IgD-negative memory B cell (primary cell): ENCODE measurements around the gene C5orf58. TPM values are rescaled to one million over a fixed set of nuclear protein-coding genes. Genes with fewer than 3 reads are reported as not detected.

Experiments
- H3K27ac Mint-ChIP-seq, 3 donors: one replicate each; pipeline ENCODE4 v1.8.0; 2020 to 2022; ENCODE audit warnings: mild to moderate bottlenecking in 3 of 3, mixed read lengths in 3 of 3, moderate library complexity in 1 of 3
- H3K27me3 Mint-ChIP-seq: one replicate; pipeline ENCODE4 v1.8.0; 2021; ENCODE audit warnings: mixed read lengths
- H3K36me3 Mint-ChIP-seq: one replicate; pipeline ENCODE4 v1.8.0; 2020; ENCODE audit warnings: mild to moderate bottlenecking, mixed read lengths
- H3K4me1 Mint-ChIP-seq, 3 donors: one replicate each; pipeline ENCODE4 v1.8.0; 2020 to 2022; ENCODE audit warnings: mixed read lengths in 3 of 3, mild to moderate bottlenecking in 1 of 3
- H3K4me3 Mint-ChIP-seq, 4 donors: one replicate each; pipeline ENCODE4 v1.8.0; 2020 to 2022; ENCODE audit warnings: mild to moderate bottlenecking in 4 of 4, mixed read lengths in 4 of 4, moderate library complexity in 3 of 4
- H3K9me3 Mint-ChIP-seq, 3 donors: one replicate each; pipeline ENCODE4 v1.8.0; 2020 to 2021; ENCODE audit warnings: mixed read lengths in 3 of 3, mild to moderate bottlenecking in 1 of 3
- polyA plus RNA-seq: library from polyadenylated mRNA; unstranded; fragments of 300-500 nt; fragmentation: Illumina TruSeq; gene quantifications from one replicate; pipeline ENCODE4 v1.2.3, GENCODE V29; 2021

The C5orf58 gene
- polyA plus RNA-seq, 1 donor from 2014 or later, result not detected

DNA sequence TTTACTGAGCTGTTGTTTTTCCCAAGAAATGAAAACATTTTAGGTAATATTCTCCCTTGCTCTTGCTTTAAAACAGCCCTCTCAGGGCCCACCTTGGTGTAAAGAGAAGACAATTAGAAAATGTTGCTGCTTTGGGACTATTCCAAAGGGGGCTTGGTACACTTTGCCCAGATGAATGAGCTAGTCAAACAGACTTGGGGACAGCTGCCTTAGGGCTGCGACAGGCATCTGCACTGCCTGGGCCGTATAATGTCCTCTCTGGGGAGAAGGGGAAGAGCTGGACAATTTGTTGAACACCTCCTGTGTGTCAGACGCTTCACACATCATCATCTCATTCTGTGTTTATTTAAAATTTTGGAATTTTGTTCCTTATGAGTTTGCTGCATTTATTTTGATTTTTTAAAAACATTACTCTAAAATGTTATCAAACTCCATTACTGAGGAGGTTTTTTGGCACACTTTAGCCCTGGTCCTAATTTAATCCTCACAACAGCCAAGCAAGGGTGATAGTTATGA lies 28.8 kb downstream of the C5orf58 start:
- H3K27ac Mint-ChIP-seq, result peak overlapping the region in 1 of 3 donors; percentile 39
- peaks cover 0 to 1% (median under 1%) of the 10 kb centered on the region in 3 donors for H3K4me1 Mint-ChIP-seq
- H3K36me3 Mint-ChIP-seq, result peaks cover 10% of the 10 kb centered on the region
- no peaks in the 10 kb centered on the region for H3K27me3 Mint-ChIP-seq
- H3K4me3 Mint-ChIP-seq, result no peak overlapping the region
- no peaks in the 10 kb centered on the region for H3K9me3 Mint-ChIP-seq

DNA sequence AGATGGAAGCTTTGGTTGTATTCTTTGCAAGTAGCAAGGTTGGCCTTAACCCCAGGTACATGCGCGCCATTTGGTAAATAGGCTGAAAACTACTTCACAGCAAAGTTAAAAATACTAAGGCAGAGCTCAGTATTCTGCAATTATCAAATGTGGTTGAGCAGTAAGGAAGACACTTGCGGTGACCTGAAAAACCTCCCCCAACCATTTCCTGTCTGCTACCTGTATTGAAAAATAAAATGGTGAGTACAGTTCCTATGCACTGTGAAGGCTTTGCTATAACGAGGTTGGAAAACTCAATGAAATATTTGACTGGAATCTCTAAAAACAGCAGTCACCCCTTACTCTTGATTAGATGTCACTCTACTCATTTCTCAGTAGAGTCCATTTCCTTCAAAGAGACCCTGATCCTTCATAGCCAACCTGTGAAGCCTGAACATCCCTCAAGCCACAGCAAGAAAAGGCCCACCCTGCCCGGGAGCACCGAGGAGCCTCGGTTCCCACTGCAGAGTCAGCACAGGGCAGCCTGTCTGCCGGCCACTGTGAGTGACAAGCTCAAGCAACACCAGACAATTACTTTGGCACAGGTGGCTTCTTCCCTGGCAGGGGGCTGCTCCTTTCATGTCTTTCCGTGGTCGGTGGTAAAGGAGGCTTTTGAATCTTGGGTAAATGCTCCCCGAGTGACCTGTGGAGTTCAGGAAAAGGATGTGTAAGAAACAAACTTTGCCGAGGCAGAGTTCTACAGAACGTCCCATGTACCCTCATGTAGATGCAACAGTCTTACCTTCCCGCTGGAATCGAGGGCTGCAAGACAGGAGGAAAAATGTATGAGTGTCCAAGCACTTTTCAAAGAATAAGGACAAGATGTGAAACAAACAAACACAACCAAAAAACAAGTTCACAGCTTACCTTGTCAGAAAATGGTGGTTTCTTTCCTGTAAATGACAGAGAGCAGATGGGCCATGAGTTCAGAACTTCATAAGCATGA lies 29.6 kb downstream of the C5orf58 start:
- H3K4me3 Mint-ChIP-seq, result peak overlapping the region in 2 of 4 donors; percentile 3 to 11
- H3K27ac Mint-ChIP-seq, result peak overlapping the region in 2 of 3 donors; percentile 39 to 88
- no peaks in the 10 kb centered on the region for H3K9me3 Mint-ChIP-seq
- peaks cover 1% of the 10 kb centered on the region for H3K27me3 Mint-ChIP-seq
- peaks cover 8% of the 10 kb centered on the region for H3K36me3 Mint-ChIP-seq
- H3K4me1 Mint-ChIP-seq, result peaks cover 0 to 3% (median 1%) of the 10 kb centered on the region in 3 donors

DNA sequence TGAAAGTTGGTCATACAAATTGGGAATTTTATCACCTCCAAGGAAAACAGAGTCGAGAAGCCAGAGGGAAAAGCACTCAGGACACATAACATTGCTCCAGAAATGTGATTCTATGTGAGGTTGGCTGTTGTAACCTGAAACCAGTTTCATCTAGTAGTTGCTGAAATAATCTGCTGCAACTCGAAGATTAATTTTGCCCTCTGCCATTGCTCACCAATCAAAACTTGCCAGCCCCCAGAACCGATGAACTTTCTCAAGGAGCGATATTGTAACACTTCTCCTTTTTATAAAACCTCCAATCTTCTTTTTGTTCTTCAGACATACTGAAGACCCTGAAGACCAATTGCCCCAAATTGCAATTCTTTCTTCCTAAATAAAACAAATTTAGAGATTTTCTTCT lies 31.1 kb downstream of the C5orf58 start:
- Mint-ChIP-seq H3K27ac (no peak overlapping the region), H3K27me3 (peaks cover 1% of the 10 kb centered on the region), H3K4me1 (peaks cover 11 to 14% (median 12%) of the 10 kb centered on the region in 3 donors), H3K4me3 (no peak overlapping the region), H3K36me3 (peaks cover 4% of the 10 kb centered on the region), H3K9me3 (no peaks in the 10 kb centered on the region)

DNA sequence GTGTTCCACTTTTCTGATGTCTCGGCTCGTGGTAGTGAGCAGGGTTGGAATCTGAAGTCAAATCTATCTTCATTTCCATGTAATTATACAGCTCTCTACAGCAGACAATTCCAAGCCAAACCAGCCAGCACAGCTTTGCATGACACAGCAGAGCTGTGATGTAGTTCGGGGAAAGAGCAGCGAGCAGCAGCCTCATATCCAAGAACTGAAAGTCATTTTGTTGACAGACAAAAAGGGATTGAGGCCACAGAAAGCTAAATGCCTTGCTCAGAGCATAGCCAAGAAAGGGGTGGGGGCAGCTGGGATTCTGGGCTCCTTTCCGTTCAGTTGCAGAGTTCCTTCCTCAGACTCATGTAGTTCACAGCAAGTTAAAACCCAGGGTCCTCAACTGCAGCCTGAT lies 32.7 kb downstream of the C5orf58 start:
- Mint-ChIP-seq H3K4me1 (peaks cover 17 to 22% (median 18%) of the 10 kb centered on the region in 3 donors), H3K4me3 (no peak overlapping the region), H3K36me3 (peaks cover 1% of the 10 kb centered on the region), H3K27ac (peak overlapping the region in 1 of 3 donors; percentile 31), H3K9me3 (no peaks in the 10 kb centered on the region), H3K27me3 (peaks cover 1% of the 10 kb centered on the region)

DNA sequence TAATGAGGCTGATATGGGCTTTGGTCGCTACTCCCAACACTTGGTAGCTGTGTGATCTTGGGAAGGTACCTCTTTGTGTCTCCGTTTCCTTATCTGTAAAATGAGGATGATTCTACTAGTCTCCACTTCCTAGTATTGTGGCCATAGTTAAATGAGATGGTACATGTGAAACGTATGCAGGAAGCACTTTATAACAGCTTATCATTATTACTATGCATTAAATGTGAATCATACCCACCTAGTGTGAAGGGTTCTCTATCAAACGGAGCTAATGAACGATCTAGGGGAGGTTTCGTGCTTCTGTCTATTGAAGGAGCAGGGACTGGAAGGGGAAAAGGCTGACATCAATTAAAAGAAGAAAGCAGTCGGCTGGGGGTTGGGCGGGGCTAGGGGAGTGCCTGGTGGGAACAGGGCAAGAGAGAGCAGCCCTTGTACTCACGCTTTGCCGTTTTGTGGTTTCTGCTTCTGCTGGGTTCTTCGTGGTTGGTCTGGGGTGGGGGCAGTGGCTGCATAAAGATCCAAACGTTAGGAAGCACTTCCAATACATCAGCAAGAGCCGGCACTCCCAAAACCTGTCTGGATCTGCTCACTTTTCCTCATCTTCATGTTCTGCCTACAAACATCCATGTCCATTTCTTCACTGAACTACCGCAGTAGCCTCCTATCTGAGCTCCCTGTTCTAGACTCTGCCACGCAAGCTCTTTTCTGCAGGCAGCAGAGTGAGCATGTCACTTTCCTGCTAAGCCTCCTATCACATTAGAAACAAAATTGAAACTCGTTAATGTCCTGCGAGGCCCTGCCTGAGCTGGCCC lies 34.0 kb downstream of the C5orf58 start:
- Mint-ChIP-seq H3K36me3 (peaks cover 1% of the 10 kb centered on the region), H3K4me1 (peaks cover 19 to 23% (median 22%) of the 10 kb centered on the region in 3 donors), H3K27ac (peak overlapping the region in 2 of 3 donors; percentile 72 to 74), H3K27me3 (peaks cover 1% of the 10 kb centered on the region), H3K4me3 (no peak overlapping the region), H3K9me3 (no peaks in the 10 kb centered on the region)

DNA sequence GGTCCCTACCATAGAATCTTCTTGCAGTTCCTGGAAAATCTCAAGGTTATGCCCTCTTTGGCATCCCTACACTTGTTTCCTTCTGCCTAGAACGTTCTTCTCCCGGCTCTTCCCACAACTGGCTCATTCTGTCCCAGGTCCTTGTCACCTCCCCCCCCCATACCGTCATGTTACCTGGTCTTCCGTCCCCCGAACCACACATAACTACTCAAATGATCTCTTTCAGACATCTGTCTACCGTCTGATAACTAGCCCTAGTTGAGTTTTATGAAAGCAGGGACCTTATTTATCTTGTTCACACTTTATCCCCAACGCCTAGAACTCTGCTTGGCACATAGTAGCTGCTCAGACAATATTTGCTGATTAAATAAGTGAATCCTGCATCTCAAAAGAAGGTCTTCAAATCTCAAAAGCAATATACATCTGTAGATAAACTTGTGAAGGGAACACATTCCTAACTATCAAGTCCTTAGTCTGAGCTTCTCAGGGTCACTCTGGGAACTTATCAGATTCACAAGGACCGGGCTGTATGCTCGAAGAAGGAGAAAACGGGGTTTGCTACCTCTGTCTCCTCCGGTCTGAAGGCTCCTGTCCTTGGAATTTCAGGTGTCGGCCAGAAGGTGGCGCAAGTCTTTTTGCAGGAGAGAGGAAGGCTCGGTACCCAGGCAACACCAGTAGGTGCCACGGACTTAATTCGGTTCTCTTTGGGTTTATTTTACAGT lies 34.8 kb downstream of the C5orf58 start:
- Mint-ChIP-seq H3K27me3 (peaks cover 1% of the 10 kb centered on the region), H3K36me3 (peaks cover 1% of the 10 kb centered on the region), H3K4me1 (peaks cover 19 to 23% (median 22%) of the 10 kb centered on the region in 3 donors), H3K4me3 (peak overlapping the region in 2 of 4 donors; percentile 53 to 82), H3K27ac (peak overlapping the region in 2 of 3 donors; percentile 72 to 74), H3K9me3 (no peaks in the 10 kb centered on the region)

DNA sequence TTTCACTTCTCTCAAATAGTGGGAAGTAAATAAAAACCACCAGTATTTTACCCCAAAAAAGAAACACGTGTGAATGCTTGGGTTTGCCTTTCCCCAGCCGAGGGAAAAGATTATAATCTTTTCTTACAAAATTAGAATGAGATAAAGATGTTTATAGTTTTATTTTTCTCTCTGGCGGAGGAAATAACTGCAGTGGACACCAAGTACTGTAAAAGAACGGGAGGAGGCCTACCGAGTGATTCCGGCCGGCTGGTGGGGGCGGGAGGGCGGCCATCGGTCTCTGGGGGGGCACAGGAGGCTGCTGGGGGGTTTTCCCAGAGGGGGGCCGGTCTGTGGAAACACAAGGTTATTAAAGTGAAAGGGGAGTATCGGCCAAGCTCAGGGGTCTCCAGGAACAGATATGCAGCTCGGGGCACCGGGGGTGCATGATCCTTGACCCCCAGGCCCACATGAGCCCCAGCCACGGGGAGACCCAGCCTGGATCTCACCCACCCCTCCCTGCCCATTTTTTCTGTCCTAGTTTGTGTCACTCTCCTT lies 35.4 kb downstream of the C5orf58 start:
- Mint-ChIP-seq H3K4me1 (peaks cover 19 to 23% (median 22%) of the 10 kb centered on the region in 3 donors), H3K36me3 (peaks cover 1% of the 10 kb centered on the region), H3K4me3 (peak overlapping the region in 2 of 4 donors; percentile 75 to 82), H3K27ac (peak overlapping the region in 2 of 3 donors; percentile 53 to 74), H3K27me3 (peaks cover 1% of the 10 kb centered on the region), H3K9me3 (no peaks in the 10 kb centered on the region)

DNA sequence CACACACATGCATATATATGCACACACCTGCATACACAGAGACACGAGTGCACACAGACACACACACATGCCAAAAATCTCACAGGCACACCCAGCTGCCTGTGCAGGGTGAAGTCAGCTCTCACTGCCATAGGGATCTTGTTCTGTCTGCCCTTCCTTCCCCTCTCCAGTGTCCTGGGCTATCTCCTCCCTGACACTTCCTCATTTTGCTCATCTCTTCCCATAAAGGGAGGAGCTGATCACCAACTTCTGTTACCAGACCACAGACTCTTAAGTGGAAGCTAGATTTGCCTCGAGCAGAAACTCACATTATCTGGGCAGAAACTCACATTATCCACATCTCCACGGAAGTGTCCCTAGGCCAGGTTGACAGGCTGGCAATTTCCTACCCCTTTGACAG lies 36.1 kb downstream of the C5orf58 start:
- Mint-ChIP-seq H3K27ac (peak overlapping the region in 1 of 3 donors; percentile 5), H3K36me3 (peaks cover 4% of the 10 kb centered on the region), H3K4me3 (peak overlapping the region in 1 of 4 donors; percentile 82), H3K27me3 (peaks cover 1% of the 10 kb centered on the region), H3K4me1 (peaks cover 19 to 23% (median 22%) of the 10 kb centered on the region in 3 donors), H3K9me3 (no peaks in the 10 kb centered on the region)

DNA sequence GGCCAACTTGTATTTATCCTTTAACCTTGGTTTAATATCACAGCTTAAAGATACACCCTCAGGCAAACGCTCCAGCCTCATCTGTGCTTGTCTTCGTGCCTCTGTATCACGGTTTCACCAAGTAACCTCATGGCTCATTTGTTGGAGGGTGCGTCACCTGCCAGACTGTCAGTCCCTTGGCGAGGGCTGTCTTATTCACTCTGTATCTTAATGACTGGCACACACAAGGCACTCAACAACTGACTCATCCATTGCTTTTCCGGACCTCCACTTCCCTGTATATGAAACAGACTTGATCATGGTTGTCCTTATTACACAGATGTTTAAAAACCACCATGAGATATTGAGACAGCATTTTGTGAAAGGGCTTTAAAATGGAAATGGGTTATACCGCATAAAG lies 36.8 kb downstream of the C5orf58 start:
- H3K4me1 Mint-ChIP-seq, result peaks cover 20 to 26% (median 23%) of the 10 kb centered on the region in 3 donors
- H3K4me3 Mint-ChIP-seq, result peak overlapping the region in 1 of 4 donors; percentile 43
- H3K27ac Mint-ChIP-seq, result peak overlapping the region in 1 of 3 donors; percentile 11
- H3K9me3 Mint-ChIP-seq, result no peaks in the 10 kb centered on the region
- peaks cover 1% of the 10 kb centered on the region for H3K27me3 Mint-ChIP-seq
- H3K36me3 Mint-ChIP-seq, result peaks cover 2% of the 10 kb centered on the region

DNA sequence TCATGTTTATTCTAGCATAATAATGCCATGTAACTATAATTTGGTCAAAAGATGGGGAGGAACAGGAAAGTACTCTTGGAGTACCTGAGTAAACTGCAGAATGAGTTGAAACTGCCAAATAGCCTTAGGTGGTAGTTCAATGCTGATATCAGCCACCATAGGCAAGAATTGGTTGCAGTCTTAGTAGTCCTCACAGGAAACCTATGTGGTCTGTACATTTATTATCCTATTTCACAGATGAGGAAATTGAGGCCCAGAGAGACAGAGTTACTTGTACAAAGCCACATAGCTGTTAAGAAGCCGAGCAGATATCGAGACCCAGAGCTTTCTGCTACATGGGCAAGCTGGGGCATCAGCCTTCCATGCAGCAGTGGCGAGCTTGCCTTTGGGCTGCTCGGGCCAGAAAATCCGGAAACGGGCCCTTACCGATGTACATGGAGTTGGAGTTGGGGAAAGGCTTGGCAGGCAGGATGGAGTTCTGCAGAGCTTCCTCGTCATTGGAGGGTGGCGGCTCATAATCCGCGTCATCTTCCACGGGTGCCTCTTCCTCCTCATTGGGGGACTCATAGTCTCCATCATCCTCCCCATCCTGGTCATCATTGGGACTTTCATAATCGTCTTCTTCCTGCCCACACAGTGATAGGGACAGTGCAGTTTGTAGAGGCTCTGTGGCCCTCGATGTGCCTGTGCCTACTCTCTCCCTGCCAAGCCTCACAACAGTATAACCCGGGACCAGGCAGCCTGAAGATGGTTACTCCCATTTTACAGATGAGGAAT lies 37.7 kb downstream of the C5orf58 start:
- H3K4me3 Mint-ChIP-seq, result peak overlapping the region in 1 of 4 donors; percentile 47
- H3K4me1 Mint-ChIP-seq, result peaks cover 21 to 28% (median 23%) of the 10 kb centered on the region in 3 donors
- peaks cover 2% of the 10 kb centered on the region for H3K36me3 Mint-ChIP-seq
- H3K9me3 Mint-ChIP-seq, result no peaks in the 10 kb centered on the region
- H3K27ac Mint-ChIP-seq, result no peak overlapping the region
- peaks cover 1% of the 10 kb centered on the region for H3K27me3 Mint-ChIP-seq

DNA sequence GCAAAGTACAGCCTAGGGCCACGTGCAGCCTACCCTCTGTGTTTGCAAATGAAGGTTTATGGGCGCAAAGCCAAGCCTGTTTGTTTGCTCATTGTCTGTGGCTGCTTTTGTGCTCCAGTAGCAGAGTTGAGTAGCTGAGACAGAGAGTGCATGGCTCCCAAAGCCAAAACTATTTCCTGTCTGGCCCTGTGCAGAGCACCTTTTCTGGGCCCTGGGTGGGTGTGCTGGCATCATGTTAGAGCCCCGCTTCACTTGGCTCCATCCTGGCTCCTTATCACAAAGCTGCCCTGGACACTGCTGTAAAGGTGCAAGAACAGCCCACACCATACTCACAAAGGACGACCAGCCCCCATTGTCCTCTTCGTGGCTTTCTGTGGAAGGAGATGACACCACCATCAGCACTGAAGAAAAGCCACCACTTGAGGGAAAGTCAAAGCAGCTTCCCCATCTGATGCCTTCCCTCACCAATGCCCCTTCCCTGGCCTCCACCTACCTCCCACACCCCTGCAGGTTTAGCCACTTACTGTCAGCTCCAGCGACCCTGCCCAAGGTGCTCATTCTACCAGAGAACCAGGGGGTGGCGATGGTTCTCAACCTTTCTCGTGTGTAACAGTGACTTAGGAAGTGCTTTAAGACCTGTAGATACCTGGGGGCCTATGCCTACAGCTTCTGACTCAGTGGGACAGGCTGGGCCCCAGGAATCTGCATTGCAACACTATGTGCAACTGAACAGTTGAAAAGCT lies 41.4 kb downstream of the C5orf58 start:
- Mint-ChIP-seq H3K4me1 (peaks cover 31 to 39% (median 36%) of the 10 kb centered on the region in 3 donors), H3K27me3 (peaks cover 3% of the 10 kb centered on the region), H3K27ac (peak overlapping the region in 1 of 3 donors; percentile 94), H3K4me3 (no peak overlapping the region), H3K9me3 (no peaks in the 10 kb centered on the region), H3K36me3 (peaks cover 8% of the 10 kb centered on the region)

DNA sequence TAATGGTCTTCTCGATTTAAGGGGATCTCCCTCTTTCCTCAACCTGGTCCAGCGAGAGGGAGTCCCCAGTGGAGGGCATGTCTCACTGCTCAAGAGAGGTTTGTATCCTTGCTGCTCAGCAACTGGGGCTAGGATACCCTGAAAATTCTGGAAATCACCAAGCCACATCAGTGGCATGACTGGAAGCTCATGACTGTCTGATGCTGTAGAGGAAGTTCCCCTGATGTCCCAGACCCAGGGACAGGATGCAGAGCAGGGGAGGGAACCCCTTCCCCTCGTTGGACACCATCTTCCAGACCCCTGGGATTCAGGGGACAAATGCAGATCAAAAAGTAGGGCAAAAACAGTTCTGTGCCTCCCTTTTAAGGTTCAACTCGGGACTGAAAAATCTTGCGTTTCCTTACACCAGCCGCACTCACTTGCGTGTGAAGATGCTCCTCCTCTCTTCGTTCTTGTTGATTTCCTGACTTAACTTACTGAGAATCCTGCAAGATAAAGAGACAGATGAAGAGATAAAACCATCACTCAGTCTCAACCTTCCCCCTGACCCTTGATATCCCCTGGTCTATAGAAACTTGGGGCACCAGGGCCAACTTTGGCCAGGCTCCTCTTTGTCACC lies 42.7 kb downstream of the C5orf58 start:
- Mint-ChIP-seq H3K36me3 (peaks cover 8% of the 10 kb centered on the region), H3K9me3 (no peaks in the 10 kb centered on the region), H3K4me1 (peaks cover 36 to 47% (median 37%) of the 10 kb centered on the region in 3 donors), H3K27me3 (peaks cover 3% of the 10 kb centered on the region), H3K4me3 (peak overlapping the region in 1 of 4 donors; percentile 76), H3K27ac (peak overlapping the region in 2 of 3 donors; percentile 2 to 94)
